ENCODE results near the gene PLXNB3.

- TF ChIP-seq CTCF (IDR thresholded peaks at IDR 0.05) (no peak), EZH2phosphoT487 (IDR thresholded peaks at IDR 0.05) (no peak)
Measured at GRCh38 chrX:153764786-153765137, 713 bp downstream of the PLXNB3 start.
